ENCODE results near the gene TMEM63B.

- TF ChIP-seq MAFK (IDR thresholded peaks at IDR 0.05; ENCODE audit: partially characterized antibody), result no peak
- TF ChIP-seq, protein P1, sequence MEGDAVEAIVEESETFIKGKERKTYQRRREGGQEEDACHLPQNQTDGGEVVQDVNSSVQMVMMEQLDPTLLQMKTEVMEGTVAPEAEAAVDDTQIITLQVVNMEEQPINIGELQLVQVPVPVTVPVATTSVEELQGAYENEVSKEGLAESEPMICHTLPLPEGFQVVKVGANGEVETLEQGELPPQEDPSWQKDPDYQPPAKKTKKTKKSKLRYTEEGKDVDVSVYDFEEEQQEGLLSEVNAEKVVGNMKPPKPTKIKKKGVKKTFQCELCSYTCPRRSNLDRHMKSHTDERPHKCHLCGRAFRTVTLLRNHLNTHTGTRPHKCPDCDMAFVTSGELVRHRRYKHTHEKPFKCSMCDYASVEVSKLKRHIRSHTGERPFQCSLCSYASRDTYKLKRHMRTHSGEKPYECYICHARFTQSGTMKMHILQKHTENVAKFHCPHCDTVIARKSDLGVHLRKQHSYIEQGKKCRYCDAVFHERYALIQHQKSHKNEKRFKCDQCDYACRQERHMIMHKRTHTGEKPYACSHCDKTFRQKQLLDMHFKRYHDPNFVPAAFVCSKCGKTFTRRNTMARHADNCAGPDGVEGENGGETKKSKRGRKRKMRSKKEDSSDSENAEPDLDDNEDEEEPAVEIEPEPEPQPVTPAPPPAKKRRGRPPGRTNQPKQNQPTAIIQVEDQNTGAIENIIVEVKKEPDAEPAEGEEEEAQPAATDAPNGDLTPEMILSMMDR (IDR thresholded peaks at IDR 0.05), result no peak
- no peak for TF ChIP-seq ESRRA (IDR thresholded peaks at IDR 0.05; ENCODE audit: borderline replicate concordance, low read length)
Measured at GRCh38 chr6:44079672-44080071, 47.7 kb upstream of the TMEM63B start.
